Activated CD8-positive, alpha-beta memory T cell treated with anti-CD3 and anti-CD28 coated beads, Interleukin-2, amount 10 ng/mL, durations not matched to agents 7 days and 5 days (primary cell): ENCODE data around the gene BEAN1. TPM values are rescaled to one million over a fixed set of nuclear protein-coding genes. Genes with fewer than 3 reads are reported as not detected.

Experiments
- ATAC-seq: fragments of 150-1000 bp; cut with Tn5 transposase; one replicate; pipeline ENCODE4 v1.10.0; 2021; ENCODE audit warnings: moderate library complexity
- CTCF ChIA-PET: fragments of 350-600 bp; sonication (Branson Sonifier 250); formaldehyde crosslinking; loops from one replicate; lab custom pipeline; 2021; ENCODE audit warnings: antibody characterized with exemption; lab: Charles Lee
- DNase-seq: peaks from one replicate; pipeline ENCODE4 v3.0.0-alpha.2; 2020
- H3K27ac Mint-ChIP-seq: one replicate; pipeline ENCODE4 v1.8.0; 2021; ENCODE audit warnings: mild to moderate bottlenecking, mixed read lengths
- H3K27me3 Mint-ChIP-seq: one replicate; pipeline ENCODE4 v1.8.0; 2021; ENCODE audit warnings: mixed read lengths
- H3K36me3 Mint-ChIP-seq: one replicate; pipeline ENCODE4 v1.8.0; 2021; ENCODE audit warnings: mild to moderate bottlenecking, mixed read lengths
- H3K4me1 Mint-ChIP-seq: one replicate; pipeline ENCODE4 v1.8.0; 2021; ENCODE audit warnings: mixed read lengths
- H3K4me3 Mint-ChIP-seq: one replicate; pipeline ENCODE4 v1.8.0; 2021; ENCODE audit warnings: mild to moderate bottlenecking, moderate library complexity, mixed read lengths
- H3K9me3 Mint-ChIP-seq: one replicate; pipeline ENCODE4 v1.8.0; 2022; ENCODE audit warnings: low read depth, mixed read lengths
- total RNA-seq, 2 experiments: library from RNA; stranded (reverse); gene quantifications; one replicate each; pipeline ENCODE4 v1.2.3, GENCODE V29; 2021

The BEAN1 gene
- total RNA-seq, 2 experiments from 2014 or later: not detected

GRCh38 chr16:66431760-66432159, 4.7 kb downstream of the BEAN1 start:
- H3K4me1 Mint-ChIP-seq: no peaks in the 10 kb centered on the region
- CTCF ChIA-PET: interaction anchor here (1.3 kb wide), 1 partner anchor 176 kb away, joined by 3 read pairs; no protein-coding TSS in a partner anchor
- H3K27me3 Mint-ChIP-seq: peaks cover 53% of the 10 kb centered on the region
- DNase-seq (no peak), ATAC-seq (no peak)
- H3K9me3 Mint-ChIP-seq: no peaks in the 10 kb centered on the region
- H3K27ac Mint-ChIP-seq: no peak overlapping the region
- no peak overlapping the region for H3K4me3 Mint-ChIP-seq
- no peaks in the 10 kb centered on the region for H3K36me3 Mint-ChIP-seq

GRCh38 chr16:66432429-66432828, 5.3 kb downstream of the BEAN1 start:
- H3K27ac Mint-ChIP-seq: no peak overlapping the region
- H3K9me3 Mint-ChIP-seq: no peaks in the 10 kb centered on the region
- no peaks in the 10 kb centered on the region for H3K36me3 Mint-ChIP-seq
- CTCF ChIA-PET: interaction anchor here (1.3 kb wide), 1 partner anchor 176 kb away, joined by 3 read pairs; no protein-coding TSS in a partner anchor
- DNase-seq: no peak
- H3K4me1 Mint-ChIP-seq: no peaks in the 10 kb centered on the region
- peaks cover 53% of the 10 kb centered on the region for H3K27me3 Mint-ChIP-seq
- ATAC-seq: no peak
- H3K4me3 Mint-ChIP-seq: no peak overlapping the region

GRCh38 chr16:66434619-66435430, 7.7 kb downstream of the BEAN1 start:
- ATAC-seq: no peak
- no peak for DNase-seq
- no peak overlapping the region for H3K4me3 Mint-ChIP-seq
- CTCF ChIA-PET: interaction anchor here (1.1 kb wide), 1 partner anchor 77 kb away, joined by 3 read pairs; no protein-coding TSS in a partner anchor
- H3K9me3 Mint-ChIP-seq: no peaks in the 10 kb centered on the region
- no peaks in the 10 kb centered on the region for H3K36me3 Mint-ChIP-seq
- H3K27ac Mint-ChIP-seq: no peak overlapping the region
- H3K27me3 Mint-ChIP-seq: peaks cover 38% of the 10 kb centered on the region
- H3K4me1 Mint-ChIP-seq: no peaks in the 10 kb centered on the region

GRCh38 chr16:66435896-66436295, 8.8 kb downstream of the BEAN1 start:
- H3K9me3 Mint-ChIP-seq: no peaks in the 10 kb centered on the region
- CTCF ChIA-PET: interaction anchor here (0.7 kb wide), 1 partner anchor 61 kb away, joined by 4 read pairs; no protein-coding TSS in a partner anchor
- H3K27me3 Mint-ChIP-seq: peaks cover 33% of the 10 kb centered on the region
- H3K4me1 Mint-ChIP-seq: no peaks in the 10 kb centered on the region
- ATAC-seq (no peak), DNase-seq (no peak)
- H3K27ac Mint-ChIP-seq: no peak overlapping the region
- H3K36me3 Mint-ChIP-seq: no peaks in the 10 kb centered on the region
- no peak overlapping the region for H3K4me3 Mint-ChIP-seq

GRCh38 chr16:66437391-66437945, 10.4 kb downstream of the BEAN1 start:
- no peaks in the 10 kb centered on the region for H3K36me3 Mint-ChIP-seq
- peaks cover 20% of the 10 kb centered on the region for H3K27me3 Mint-ChIP-seq
- CTCF ChIA-PET: no interaction called here
- H3K9me3 Mint-ChIP-seq: no peaks in the 10 kb centered on the region
- no peaks in the 10 kb centered on the region for H3K4me1 Mint-ChIP-seq
- no peak for DNase-seq
- H3K4me3 Mint-ChIP-seq: no peak overlapping the region
- no peak overlapping the region for H3K27ac Mint-ChIP-seq
- ATAC-seq: no peak

- Mint-ChIP-seq H3K36me3 (no peaks in the 10 kb centered on the region), H3K9me3 (no peaks in the 10 kb centered on the region), H3K4me1 (no peaks in the 10 kb centered on the region), H3K4me3 (no peak overlapping the region), H3K27me3 (peaks cover 14% of the 10 kb centered on the region), H3K27ac (no peak overlapping the region)
- CTCF ChIA-PET: no interaction called here
- ATAC-seq (no peak), DNase-seq (no peak)
Observed at GRCh38 chr16:66438536-66438935, 11.4 kb downstream of the BEAN1 start.

GRCh38 chr16:66439051-66439730, 12.1 kb downstream of the BEAN1 start:
- Mint-ChIP-seq H3K27me3 (peaks cover 17% of the 10 kb centered on the region), H3K36me3 (no peaks in the 10 kb centered on the region), H3K4me1 (no peaks in the 10 kb centered on the region), H3K4me3 (no peak overlapping the region), H3K9me3 (no peaks in the 10 kb centered on the region), H3K27ac (no peak overlapping the region)
- DNase-seq (no peak), ATAC-seq (no peak)
- CTCF ChIA-PET: no interaction called here

- Mint-ChIP-seq H3K27me3 (peaks cover 17% of the 10 kb centered on the region), H3K36me3 (no peaks in the 10 kb centered on the region), H3K4me1 (no peaks in the 10 kb centered on the region), H3K4me3 (no peak overlapping the region), H3K9me3 (no peaks in the 10 kb centered on the region), H3K27ac (no peak overlapping the region)
- no peak for DNase-seq
- CTCF ChIA-PET: no interaction called here
- no peak for ATAC-seq
Observed at GRCh38 chr16:66440271-66440802, 13.2 kb downstream of the BEAN1 start.

- Mint-ChIP-seq H3K9me3 (no peaks in the 10 kb centered on the region), H3K27me3 (peaks cover 20% of the 10 kb centered on the region), H3K4me1 (no peaks in the 10 kb centered on the region), H3K36me3 (no peaks in the 10 kb centered on the region), H3K27ac (no peak overlapping the region), H3K4me3 (no peak overlapping the region)
- DNase-seq (no peak), ATAC-seq (no peak)
- CTCF ChIA-PET: no interaction called here
Observed at GRCh38 chr16:66440970-66441369, 13.9 kb downstream of the BEAN1 start.

GRCh38 chr16:66441586-66442375, 14.7 kb downstream of the BEAN1 start:
- Mint-ChIP-seq H3K27me3 (peaks cover 27% of the 10 kb centered on the region), H3K36me3 (no peaks in the 10 kb centered on the region)
- CTCF ChIA-PET: no interaction called here

GRCh38 chr16:66442502-66443268, 15.6 kb downstream of the BEAN1 start:
- Mint-ChIP-seq H3K27ac (no peak overlapping the region), H3K9me3 (no peaks in the 10 kb centered on the region), H3K27me3 (peaks cover 31% of the 10 kb centered on the region), H3K36me3 (no peaks in the 10 kb centered on the region), H3K4me3 (no peak overlapping the region), H3K4me1 (no peaks in the 10 kb centered on the region)
- CTCF ChIA-PET: interaction anchor here (1.2 kb wide), 1 partner anchor 10 kb away, joined by 3 read pairs; no protein-coding TSS in a partner anchor
- ATAC-seq (no peak), DNase-seq (no peak)

More at GRCh38 chr16:66441586-66442375, 14.7 kb downstream of the BEAN1 start:
- no peak overlapping the region for H3K27ac Mint-ChIP-seq
- no peak overlapping the region for H3K4me3 Mint-ChIP-seq
- H3K4me1 Mint-ChIP-seq: no peaks in the 10 kb centered on the region
- ATAC-seq (no peak), DNase-seq (no peak)
- H3K9me3 Mint-ChIP-seq: no peaks in the 10 kb centered on the region

- Mint-ChIP-seq H3K27ac (no peak overlapping the region), H3K4me1 (no peaks in the 10 kb centered on the region), H3K36me3 (no peaks in the 10 kb centered on the region), H3K4me3 (no peak overlapping the region), H3K27me3 (peaks cover 35% of the 10 kb centered on the region), H3K9me3 (no peaks in the 10 kb centered on the region)
- CTCF ChIA-PET: interaction anchor here (1.1 to 1.2 kb wide), 3 partner anchors 10 to 146 kb away, joined by 3 read pairs; no protein-coding TSS in a partner anchor
- DNase-seq (no peak), ATAC-seq (no peak)
Observed at GRCh38 chr16:66443269-66443652, 16.2 kb downstream of the BEAN1 start.
